ENCODE data around the gene AP1S3. TPM values are rescaled to one million over a fixed set of nuclear protein-coding genes. Genes with fewer than 3 reads are reported as not detected.

Gene AP1S3
- polyA plus RNA-seq, 2 of the 4 experiments (the other 2 are of a cell fraction): 42.9 to 57.0 TPM

- ATAC-seq (no peak; a peak in 1 of 6 replicates), DNase-seq (ENCODE audit: low read depth in 1 of 2, low spot score in 1 of 2) (no peak), FAIRE-seq (no peak)
- Histone ChIP-seq H3K4me2 (peak overlapping the region; percentile 29), H3K4me1 (peaks cover 48% of the 10 kb centered on the region), H3K4me3 (no peak overlapping the region), H3K9me3 (no peaks in the 10 kb centered on the region), H3K27ac (peak overlapping the region in 1 of 2 experiments; percentile 66; a peak in 2 of 6 replicates)
- no peak for TF ChIP-seq TP53 (CRISPR knock-in tag; IDR thresholded peaks at IDR 0.05)
- no peak for TF ChIP-seq REST (IDR thresholded peaks at IDR 0.05)
- no peak for TF ChIP-seq SREBF2 (IDR thresholded peaks at IDR 0.05)
- peak; percentile 32 for TF ChIP-seq MAFK (IDR thresholded peaks at IDR 0.05; ENCODE audit: partially characterized antibody)
- TF ChIP-seq RCOR1 (IDR thresholded peaks at IDR 0.05; ENCODE audit: low read depth, low read length): no peak
- WGBS (ENCODE audit: missing lambda C conversion rate): 12% methylated on average over 2 of the region's 2 CpGs
- ChIA-PET CTCF (interaction anchor here (1.0 to 1.6 kb wide), 3 partner anchors 10 to 128 kb away, joined by 3 read pairs; no protein-coding TSS in a partner anchor), POLR2A (no interaction called here)
Observed at GRCh38 chr2:223820549-223820948, 16.8 kb downstream of the AP1S3 start.

- no peak for FAIRE-seq
- H3K4me3 ChIP-seq: no peak overlapping the region
- H3K27ac ChIP-seq: peak overlapping the region in 1 of 2 experiments; percentile 2; a peak in 1 of 6 replicates
- no peak for DNase-seq (ENCODE audit: low read depth in 1 of 2, low spot score in 1 of 2)
- H3K4me2 ChIP-seq: peak overlapping the region; percentile 29; the same call in 2 of the 3 replicates
- TF ChIP-seq TP53 (CRISPR knock-in tag; IDR thresholded peaks at IDR 0.05) (no peak), TFCP2L1 (CRISPR knock-in tag; IDR thresholded peaks at IDR 0.05) (no peak), POLR2AphosphoS2 (conservative IDR thresholded peaks at IDR 0.05; ENCODE audit: low read length) (no peak), JUN (IDR thresholded peaks at IDR 0.05) (no peak), SREBF2 (IDR thresholded peaks at IDR 0.05) (no peak), GATA3 (IDR thresholded peaks at IDR 0.05; ENCODE audit: borderline replicate concordance) (no peak), HDAC2 (IDR thresholded peaks at IDR 0.05) (no peak), CBX8 (IDR thresholded peaks at IDR 0.05) (no peak), KDM1A (IDR thresholded peaks at IDR 0.05; ENCODE audit: low read depth) (no peak), RFX5 (IDR thresholded peaks at IDR 0.05) (no peak), CEBPB (IDR thresholded peaks at IDR 0.05) (no peak)
- H3K4me1 ChIP-seq: peaks cover 54% of the 10 kb centered on the region
- ATAC-seq: no peak
- no peaks in the 10 kb centered on the region for H3K9me3 ChIP-seq
- ChIA-PET POLR2A (no interaction called here), CTCF (interaction anchor here (0.6 to 1.6 kb wide), 4 partner anchors 9 to 860 kb away, joined by 3 to 5 read pairs (median 3); no protein-coding TSS in a partner anchor)
- WGBS (ENCODE audit: missing lambda C conversion rate): 67% methylated on average over 3 of the region's 3 CpGs
Observed at GRCh38 chr2:223819891-223820290, 17.5 kb downstream of the AP1S3 start.

GRCh38 chr2:223815884-223816570 is 21.4 kb downstream of the AP1S3 start:
- no peak for FAIRE-seq
- no peak overlapping the region for H3K4me3 ChIP-seq
- WGBS (ENCODE audit: missing lambda C conversion rate): 59% methylated on average over 13 of the region's 13 CpGs
- H3K4me2 ChIP-seq: peak overlapping the region; percentile 72
- H3K9me3 ChIP-seq: no peaks in the 10 kb centered on the region
- ATAC-seq: peak in 1 of 2 experiments; percentile 44; a peak in 3 of 6 replicates
- TF ChIP-seq RARB (CRISPR knock-in tag; IDR thresholded peaks at IDR 0.05): no peak
- no peak for TF ChIP-seq RCOR1 (IDR thresholded peaks at IDR 0.05; ENCODE audit: low read depth, low read length)
- TF ChIP-seq HEYL (CRISPR knock-in tag; IDR thresholded peaks at IDR 0.05): no peak
- TF ChIP-seq FOXS1 (CRISPR knock-in tag; IDR thresholded peaks at IDR 0.05): no peak
- no peak for TF ChIP-seq FOSL2 (IDR thresholded peaks at IDR 0.05)
- no peak for TF ChIP-seq FOSL2 (CRISPR knock-in tag; IDR thresholded peaks at IDR 0.05)
- TF ChIP-seq NPAS2 (CRISPR knock-in tag; IDR thresholded peaks at IDR 0.05; ENCODE audit: borderline replicate concordance): no peak
- TF ChIP-seq RFX5 (IDR thresholded peaks at IDR 0.05): no peak
- no peak for TF ChIP-seq CEBPB (IDR thresholded peaks at IDR 0.05)
- peaks cover 75% of the 10 kb centered on the region for H3K4me1 ChIP-seq
- POLR2A ChIA-PET: no interaction called here
- peak overlapping the region; percentile 58 to 85 for H3K27ac ChIP-seq
- CTCF ChIA-PET: interaction anchor here (0.7 to 1.6 kb wide), 3 partner anchors 18 to 844 kb away, joined by 3 to 5 read pairs (median 4); no protein-coding TSS in a partner anchor
- no peak for DNase-seq (ENCODE audit: low read depth in 1 of 2, low spot score in 1 of 2)
